NCI-H82 treated with DMSO at 0.1 percent for 48 hours (cell line): ENCODE measurements around the gene PPP1R8.
"Not testable (repeated sequence)": the region's sequence is repeated elsewhere in the genome, so short reads cannot be mapped to it uniquely, and the experiment has no call there.

Experiments
- DNase-seq: peaks from one replicate; lab custom pipeline; 2025; ENCODE audit not compliant: unreplicated experiment; lab: John Stamatoyannopoulos, UW

The PPP1R8 gene

DNA sequence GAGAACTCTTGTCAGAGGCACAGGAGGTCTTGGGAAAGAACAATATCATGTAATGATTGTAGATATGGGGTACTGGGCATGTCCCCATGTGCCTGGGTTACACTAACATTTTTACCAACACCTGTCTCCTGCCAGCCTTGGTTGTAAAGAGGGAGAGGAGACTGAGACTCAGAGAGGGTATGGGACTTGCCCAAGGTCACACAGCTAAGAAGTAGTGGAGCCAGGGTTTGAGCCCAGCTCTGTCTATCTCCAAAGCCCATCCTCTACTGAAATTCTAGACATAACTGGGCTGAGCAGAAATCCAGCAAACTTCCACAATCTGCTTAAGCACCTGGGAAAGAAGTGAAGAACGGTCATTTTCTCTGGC lies 39.1 kb downstream of the PPP1R8 start:
- DNase-seq: no peak

DNA sequence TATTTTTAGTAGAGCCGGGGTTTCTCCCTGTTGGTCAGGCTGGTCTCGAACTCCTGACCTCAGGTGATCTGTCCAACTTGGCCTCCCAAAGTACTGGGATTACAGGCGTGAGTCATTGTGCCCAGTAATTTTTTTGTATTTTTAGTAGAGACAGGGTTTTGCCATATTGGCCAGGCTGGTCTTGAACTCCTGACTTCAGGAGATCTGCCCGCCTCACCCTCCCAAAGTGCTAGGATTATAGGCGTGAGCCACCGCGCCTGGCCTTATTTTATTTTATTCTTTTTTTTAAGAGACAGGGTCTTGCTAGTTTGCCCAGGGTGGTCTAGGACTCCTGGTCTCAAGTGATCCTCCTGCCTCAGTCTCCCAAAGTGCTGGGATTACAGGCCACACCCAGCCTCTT lies 40.5 kb downstream of the PPP1R8 start:
- DNase-seq: not testable (repeated sequence)

DNA sequence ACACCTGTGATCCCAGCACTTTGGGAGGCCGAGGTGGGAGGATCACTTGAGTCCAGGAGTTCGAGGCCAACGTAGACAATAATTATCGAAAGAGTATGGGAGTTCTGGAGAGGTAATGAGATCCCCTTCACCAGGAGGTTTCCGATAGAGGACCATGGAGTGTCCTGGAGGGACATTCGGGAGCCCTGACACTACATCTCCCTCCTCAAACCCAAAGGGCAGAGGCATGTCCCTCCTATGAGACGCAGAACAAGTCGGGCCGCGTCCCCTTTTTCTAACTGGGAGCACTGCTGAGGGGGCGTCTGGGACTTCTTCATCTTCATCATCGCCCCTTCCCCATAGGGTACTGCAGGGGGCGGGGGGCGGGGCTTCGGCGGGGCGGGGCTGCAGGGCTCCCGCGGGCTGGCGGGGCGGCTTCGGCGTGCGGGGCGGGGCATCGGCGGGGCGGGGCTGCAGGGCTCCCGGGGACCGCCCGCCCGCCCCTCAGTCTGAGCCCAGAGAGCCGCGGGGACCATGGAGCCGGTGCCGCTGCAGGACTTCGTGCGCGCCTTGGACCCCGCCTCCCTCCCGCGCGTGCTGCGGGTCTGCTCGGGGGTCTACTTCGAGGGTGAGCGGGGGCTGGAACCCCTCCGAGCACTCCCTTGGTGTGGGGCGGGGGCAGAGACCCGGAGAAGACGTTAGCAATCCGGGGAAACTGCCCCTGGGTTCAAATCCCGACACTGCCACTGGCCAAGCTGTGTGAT lies 41.6 kb downstream of the PPP1R8 start, which contains the start of gene THEMIS2:
Gene THEMIS2 (plus strand): TSS at position 486 of the 743 bp plus-strand sequence. CDS start 28 bp downstream, at position 514.
- DNase-seq: no peak

GRCh38 chr1:27872802-27873551 lies 42.4 kb downstream of the PPP1R8 start:
- DNase-seq: no peak

GRCh38 chr1:27873671-27874384 lies 43.2 kb downstream of the PPP1R8 start:
- no peak for DNase-seq

- DNase-seq: no peak
Observed at GRCh38 chr1:27876341-27877114, 45.9 kb downstream of the PPP1R8 start.

DNA sequence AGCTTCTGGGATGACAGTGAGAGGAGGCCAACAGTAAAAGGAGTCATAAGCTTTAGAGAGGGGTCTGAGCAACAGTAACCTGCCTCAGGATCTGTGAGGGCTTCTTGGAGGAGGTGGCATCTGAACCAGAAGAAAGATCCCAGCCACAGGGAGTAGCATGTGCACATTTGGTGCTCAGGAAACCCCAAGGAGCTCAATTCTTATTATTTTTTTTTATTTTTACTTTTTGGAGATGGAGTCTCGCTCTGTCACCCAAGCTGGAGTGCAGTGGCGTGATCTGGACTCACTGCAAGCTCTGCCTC lies 46.5 kb downstream of the PPP1R8 start:
- DNase-seq: no peak

DNA sequence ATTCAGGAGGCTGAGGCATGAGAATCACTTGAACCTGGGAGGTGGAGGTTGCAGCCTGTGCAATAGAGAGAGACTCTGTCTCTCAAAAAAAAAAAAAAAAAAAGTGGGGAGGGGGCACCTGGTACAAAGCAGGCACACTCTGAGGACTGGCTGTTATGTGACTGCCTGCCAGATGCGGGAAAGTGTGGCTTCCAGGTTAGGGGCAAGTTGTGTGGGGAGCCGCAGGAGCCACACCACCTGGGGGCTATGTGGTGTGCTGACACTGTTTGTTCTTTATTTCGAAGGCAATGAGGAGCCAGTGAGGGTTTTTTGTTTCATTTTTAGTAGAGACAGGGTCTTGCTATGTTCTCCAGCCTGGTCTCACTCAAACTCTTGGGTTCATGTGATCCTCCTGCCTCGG lies 47.5 kb downstream of the PPP1R8 start:
- DNase-seq: no peak

DNA sequence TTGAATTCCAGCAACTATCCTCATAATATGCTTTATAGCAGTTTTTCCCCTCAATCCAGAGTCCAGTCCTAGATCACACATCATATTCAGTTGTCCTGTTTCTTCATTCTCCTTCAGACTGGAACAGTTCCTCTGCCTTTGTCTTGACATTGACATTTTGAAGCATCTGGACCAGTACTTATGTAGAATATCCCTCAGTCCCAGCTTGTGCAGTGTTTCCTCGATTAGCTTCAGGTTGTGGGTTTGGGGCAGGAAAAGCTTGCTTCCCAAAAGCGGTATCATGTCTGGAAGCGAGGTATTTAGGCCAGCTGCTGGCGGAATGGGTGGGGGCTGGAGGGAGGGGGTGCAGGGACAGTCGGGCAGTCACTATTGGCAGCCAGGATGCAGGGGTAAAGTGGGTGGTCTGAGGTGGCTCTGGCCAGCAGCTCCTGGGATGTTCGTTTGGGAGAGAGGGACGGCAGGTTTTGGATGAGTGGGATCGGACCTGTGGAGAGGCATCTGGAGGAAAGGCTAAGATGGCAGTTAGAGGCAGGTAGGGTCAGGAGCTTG lies 48.3 kb downstream of the PPP1R8 start:
- no peak for DNase-seq

GRCh38 chr1:27879374-27880082 lies 48.9 kb downstream of the PPP1R8 start:
- no peak for DNase-seq

- DNase-seq: no peak
Observed at GRCh38 chr1:27882543-27882903, 51.9 kb downstream of the PPP1R8 start.

- DNase-seq: no peak
Observed at GRCh38 chr1:27883536-27883935, 53.0 kb downstream of the PPP1R8 start.

GRCh38 chr1:27884006-27884954 lies 53.7 kb downstream of the PPP1R8 start:
- DNase-seq: no peak

DNA sequence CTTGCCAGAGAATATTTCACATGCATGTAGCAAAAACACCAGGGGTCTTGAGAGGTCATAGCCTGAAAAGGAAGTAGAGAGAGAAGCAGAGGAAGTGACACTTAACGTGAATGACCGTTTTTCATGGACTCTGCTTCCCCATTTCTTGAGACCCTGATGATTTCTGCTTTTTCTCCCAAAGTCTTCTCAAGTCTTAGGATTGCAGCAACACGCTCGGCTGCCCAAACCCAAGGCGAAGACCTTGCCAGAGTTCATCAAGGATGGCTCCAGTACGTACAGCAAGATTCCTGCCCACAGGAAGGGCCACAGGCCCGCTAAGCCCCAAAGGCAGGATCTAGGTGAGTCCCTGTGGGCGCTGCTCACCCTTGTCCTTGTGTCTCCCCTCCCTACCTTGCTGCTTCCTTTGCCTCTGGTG lies 54.5 kb downstream of the PPP1R8 start:
- DNase-seq: no peak

DNA sequence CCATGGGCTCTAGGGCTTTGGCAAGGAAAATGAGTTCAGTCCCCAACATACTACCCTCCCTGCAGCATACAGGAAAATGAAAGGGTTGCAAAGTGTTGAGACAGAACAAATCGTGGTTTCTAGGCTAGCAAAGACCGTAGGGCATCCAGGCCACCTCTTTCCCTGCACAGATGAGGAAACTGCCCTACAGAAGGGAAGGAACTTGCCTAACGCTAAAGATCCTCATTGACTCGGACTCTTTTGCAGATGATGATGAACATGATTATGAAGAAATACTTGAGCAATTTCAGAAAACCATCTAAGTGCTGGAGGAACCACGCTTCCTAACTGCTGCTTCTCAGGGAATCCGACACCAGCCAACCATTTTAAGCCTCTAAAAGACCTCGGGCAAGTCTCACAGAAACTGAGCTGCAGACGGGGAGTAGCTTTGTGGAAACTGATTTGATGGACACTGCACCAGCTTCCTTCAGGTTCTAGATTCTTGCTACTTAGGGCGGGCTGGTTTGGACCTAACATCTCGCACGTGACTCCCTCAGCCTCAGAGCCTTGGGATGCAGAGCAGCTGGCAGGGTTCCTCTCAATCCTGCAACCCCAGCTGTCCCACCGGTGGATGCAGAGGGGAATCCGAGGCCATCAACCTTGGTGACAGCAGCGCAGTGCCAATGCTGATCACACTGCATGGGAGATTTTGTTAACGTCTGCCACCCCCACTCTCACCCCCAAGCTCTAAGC lies 55.2 kb downstream of the PPP1R8 start:
- no peak for DNase-seq

- DNase-seq: no peak
Observed at GRCh38 chr1:27886353-27886679, 55.7 kb downstream of the PPP1R8 start.

- no peak for DNase-seq
Observed at GRCh38 chr1:27886744-27887143, 56.2 kb downstream of the PPP1R8 start.

DNA sequence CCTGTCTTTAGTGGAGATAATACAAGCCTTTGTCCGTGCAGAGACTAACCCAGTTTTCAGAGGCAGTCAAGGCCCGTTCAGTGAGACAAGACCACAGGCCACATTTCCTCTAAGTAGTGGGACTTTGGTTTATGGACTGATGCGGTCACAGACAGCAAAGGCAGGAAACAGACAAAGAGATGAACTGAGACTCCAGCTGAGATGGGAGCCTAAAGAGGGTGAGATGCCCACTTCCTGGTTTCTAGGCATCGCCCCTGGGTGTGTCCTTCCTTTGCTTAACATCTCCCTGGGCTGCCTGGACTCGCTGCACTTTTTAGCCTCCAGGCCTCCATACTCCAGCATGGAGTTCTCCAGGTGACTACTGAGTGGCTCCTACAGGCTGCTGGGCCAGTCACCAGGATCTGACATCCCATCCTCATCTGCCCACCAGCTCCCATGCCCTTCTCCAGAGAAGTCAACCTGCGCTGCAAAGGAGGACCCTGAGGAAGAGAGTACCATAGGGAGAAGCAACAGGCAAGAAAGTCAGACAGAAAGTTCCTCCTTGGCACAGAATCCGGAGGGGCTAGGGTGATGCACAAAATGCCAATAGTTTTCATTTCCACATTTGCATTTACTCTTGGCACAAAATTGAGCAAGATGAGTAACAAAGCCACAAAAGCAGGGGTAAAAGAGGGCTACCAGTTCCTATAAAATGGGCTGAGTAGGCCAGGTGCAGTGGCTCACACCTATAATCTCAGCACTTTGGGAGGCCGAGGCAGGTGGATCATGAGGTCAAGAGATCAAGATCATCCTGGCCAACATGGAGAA lies 56.8 kb downstream of the PPP1R8 start:
- no peak for DNase-seq
